HG03095 (cell line): ENCODE measurements around the gene XAB2.
"Not testable (repeated sequence)": the region's sequence is repeated elsewhere in the genome, so short reads cannot be mapped to it uniquely, and the experiment has no call there.

Source experiments
- ATAC-seq: cut with Tn5 transposase; IDR thresholded peaks from one replicate; pipeline ENCODE4 v1.9.1; 2021; ENCODE audit warnings: moderate library complexity; ENCODE audit not compliant: unreplicated experiment

The XAB2 gene

GRCh38 chr19:7650148-7650547 is 20.8 kb upstream of the XAB2 start:
- no peak for ATAC-seq

DNA sequence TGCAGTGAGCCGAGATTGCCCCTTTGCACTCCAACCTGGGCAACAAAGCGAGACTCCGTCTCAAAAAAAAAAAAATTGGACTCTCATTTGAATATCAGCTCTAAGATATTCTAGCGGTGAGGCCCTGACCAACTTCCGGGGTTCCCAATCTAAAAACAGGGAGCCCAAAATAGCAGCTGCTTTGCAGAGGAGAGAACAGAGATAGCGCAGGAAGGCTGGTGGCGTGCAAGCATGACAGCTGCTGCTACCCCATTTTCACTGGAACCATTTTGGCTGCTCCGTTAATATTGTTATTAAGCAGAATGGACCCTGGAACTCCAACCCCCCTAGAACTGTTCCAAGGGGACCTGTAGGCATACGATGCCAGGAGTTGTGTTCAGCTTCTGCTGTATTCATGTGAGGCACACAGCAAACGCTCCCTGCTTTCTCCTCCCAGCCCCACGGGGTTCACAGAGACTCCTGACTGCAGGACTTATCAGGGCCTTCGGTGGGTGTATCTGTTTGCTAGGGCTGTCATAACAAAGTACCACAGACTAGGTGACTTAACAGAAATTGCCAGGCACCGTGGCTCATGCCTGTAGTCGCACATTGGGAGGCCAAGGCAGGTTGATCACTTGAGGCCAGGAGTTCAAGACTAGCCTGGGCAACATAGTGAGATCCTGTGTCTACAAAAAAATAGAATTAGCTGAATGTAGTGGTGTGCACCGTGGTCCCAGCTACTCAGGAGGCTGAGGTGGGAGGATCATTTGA is 19.1 kb upstream of the XAB2 start:
- ATAC-seq, result no peak

DNA sequence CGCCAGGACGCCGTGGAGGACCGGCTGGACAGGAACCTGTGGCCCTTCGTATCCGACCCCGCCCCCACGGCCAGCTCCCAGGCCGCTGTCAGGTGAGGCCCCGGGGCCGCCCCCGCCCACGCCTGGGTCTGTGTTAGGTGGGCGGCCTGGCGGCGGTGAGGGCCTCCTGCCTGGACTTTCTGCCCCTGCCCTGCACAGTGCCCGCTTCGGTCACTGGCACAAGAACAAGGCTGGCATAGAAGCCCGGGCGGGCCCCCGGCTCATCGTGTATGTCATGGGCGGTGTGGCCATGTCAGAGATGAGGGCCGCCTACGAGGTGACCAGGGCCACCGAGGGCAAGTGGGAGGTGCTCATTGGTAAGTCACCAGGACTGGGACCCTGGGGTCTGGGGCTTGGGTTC is 17.8 kb upstream of the XAB2 start:
- ATAC-seq, result no peak

GRCh38 chr19:7646426-7646700 is 17.0 kb upstream of the XAB2 start:
- ATAC-seq, result no peak

GRCh38 chr19:7645656-7646425 is 16.5 kb upstream of the XAB2 start:
- ATAC-seq, result no peak

DNA sequence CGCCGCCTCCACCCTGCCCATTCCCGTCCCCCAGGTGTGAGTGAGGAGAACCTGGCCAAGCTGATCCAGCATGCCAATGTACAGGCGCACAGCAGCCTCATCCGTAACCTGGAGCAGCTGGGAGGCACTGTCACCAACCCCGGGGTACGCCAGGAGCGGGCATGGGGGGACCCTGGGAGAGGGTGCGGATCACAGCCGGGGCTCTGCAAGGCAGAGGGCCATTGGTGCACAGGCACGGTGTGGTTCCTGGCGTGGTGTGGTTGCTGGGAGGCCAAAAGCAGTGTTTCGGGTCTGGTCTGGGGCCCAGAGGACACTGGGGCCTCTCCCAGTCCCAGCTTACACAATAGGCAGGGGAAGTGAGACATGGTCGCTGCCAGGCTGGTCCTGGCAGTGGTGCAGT is 15.8 kb upstream of the XAB2 start:
- no peak for ATAC-seq

GRCh38 chr19:7644550-7644877 is 15.2 kb upstream of the XAB2 start:
- ATAC-seq, result no peak

GRCh38 chr19:7643629-7644549 is 14.5 kb upstream of the XAB2 start:
- ATAC-seq, result not testable (repeated sequence)

DNA sequence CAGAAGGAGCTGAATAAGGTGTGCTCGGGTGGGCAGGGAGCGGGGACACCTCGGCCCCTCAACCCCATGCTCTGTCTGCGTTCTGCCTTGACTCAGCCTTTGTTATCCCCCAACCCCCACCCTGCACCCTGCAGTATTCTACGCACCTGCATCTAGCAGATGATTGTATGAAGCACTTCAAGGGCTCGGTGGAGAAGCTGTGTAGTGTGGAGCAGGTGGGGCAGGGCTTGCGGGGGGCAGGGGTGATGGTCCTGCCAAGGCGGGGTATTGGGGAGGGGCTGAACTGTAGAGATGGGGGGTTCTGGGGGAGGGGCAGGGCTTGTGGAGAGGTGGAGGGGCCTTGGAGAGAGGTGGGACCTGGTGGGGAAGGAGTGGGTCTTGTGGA is 13.7 kb upstream of the XAB2 start:
- ATAC-seq, result no peak

- no peak for ATAC-seq
These were observed 13.1 kb upstream of the XAB2 start for GRCh38 chr19:7642295-7643030.

DNA sequence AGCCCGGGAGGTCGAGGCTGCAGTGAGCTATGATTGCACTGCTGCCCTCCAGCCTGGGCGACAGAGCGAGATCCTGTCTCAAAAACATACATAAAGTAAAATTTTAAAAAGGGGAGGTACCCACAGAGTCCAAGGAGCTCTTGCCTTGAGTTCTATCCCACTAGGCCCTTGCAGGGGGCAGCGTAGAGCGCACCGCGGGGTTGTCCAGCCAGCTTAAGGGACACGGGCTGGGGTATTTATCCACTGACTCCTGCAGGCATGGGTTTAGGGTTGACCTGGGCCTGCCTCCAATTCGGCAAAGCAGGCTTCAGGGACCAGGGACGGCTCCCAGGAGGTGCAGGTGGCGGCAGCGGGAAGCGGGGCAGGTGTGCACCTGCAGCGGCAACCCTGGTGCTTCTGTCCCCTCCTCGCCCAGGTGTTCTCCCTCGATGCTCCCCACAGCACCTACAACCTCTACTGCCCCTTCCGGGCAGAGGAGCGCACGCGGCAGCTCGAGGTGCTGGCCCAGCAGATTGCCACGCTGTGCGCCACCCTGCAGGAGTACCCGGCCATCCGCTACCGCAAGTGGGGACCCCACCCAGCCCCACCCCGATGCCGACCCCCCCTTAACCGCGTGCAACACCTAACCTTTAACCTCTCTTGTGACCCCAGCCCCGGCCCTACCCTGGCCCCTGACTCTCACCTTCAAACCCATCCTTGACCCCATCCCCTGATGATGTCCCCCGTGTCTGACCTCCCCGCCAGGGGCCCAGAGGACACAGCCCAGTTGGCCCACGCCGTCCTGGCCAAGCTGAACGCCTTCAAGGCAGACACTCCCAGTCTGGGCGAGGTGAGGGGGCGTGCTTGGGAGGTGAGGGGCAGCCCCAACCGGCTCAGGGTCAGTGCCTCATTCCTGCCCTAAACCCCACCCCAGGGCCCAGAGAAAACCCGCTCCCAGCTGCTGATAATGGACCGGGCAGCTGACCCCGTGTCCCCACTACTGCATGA is 12.2 kb upstream of the XAB2 start:
- ATAC-seq, result no peak

- ATAC-seq, result no peak
These were observed 11.5 kb upstream of the XAB2 start for GRCh38 chr19:7640803-7641202.

- ATAC-seq, result no peak
These were observed 10.6 kb upstream of the XAB2 start for GRCh38 chr19:7639863-7640348.

DNA sequence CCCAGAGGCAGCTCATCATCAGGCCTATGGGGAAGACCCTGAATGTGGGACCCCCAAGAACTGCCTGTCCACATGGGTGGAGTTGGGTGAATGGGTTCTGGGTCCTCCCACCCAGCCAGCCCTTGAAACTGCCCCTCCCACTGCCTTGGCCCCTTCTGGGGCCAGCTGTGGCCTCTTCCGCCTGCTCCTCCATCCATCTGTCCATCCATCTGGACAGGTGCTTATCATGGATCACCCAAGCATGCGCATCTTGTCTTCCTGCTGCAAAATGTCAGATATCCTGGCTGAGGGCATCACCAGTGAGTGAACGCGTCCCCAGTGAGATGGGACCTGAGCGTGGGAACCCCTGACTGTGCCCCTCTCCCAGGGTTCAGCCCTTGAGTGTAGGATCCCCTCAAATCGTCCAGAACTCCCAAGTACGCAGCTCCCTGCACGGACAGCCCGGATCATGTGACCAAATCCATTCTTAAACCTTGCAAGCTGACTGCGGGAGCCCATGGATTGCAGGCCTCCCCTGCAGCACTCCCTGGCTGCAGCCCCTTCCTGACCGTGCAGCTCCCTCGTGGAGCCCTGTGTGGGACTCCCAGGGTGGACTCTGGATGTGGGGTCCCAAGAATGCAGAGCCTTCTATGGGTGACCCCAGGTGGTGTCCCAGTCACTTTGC is 9.6 kb upstream of the XAB2 start:
- no peak for ATAC-seq

- ATAC-seq, result no peak
These were observed 8.3 kb upstream of the XAB2 start for GRCh38 chr19:7637374-7638256.

GRCh38 chr19:7636691-7637373 is 7.5 kb upstream of the XAB2 start, which contains the start of gene STXBP2:
Gene STXBP2, plus strand, starts transcription at chr19:7637110. Its CDS starts 40 bp downstream, at chr19:7637150.
- ATAC-seq, result peak; percentile 56

GRCh38 chr19:7636317-7636690 is 7.0 kb upstream of the XAB2 start:
- ATAC-seq, result no peak

- ATAC-seq, result no peak
These were observed 6.3 kb upstream of the XAB2 start for GRCh38 chr19:7635670-7636069.
